Trophoblast cell (in vitro differentiated cells and primary cell): ENCODE data around the gene TADA1.

Experiments
- DNase-seq, 2 donors: peaks; one replicate each; pipeline ENCODE4 v3.0.0-alpha.2; 2016
- H2AFZ ChIP-seq: 2 replicates; pipeline ENCODE4 v1.6.1; 2013; ENCODE audit warnings: low read length, moderate library complexity, mild to moderate bottlenecking; ENCODE audit not compliant: insufficient read depth, poor library complexity
- H2AK5ac ChIP-seq: 2 replicates; pipeline ENCODE4 v1.6.1; 2013; ENCODE audit warnings: mild to moderate bottlenecking, low read length
- H2BK120ac ChIP-seq: 2 replicates; pipeline ENCODE4 v1.6.1; 2013; ENCODE audit warnings: low read length, mild to moderate bottlenecking, moderate library complexity; ENCODE audit not compliant: insufficient read depth, poor library complexity
- H2BK12ac ChIP-seq: 2 replicates; pipeline ENCODE4 v1.6.1; 2013; ENCODE audit warnings: mild to moderate bottlenecking, low read length, moderate library complexity
- H2BK5ac ChIP-seq: 2 replicates; pipeline ENCODE4 v1.6.1; 2013; ENCODE audit warnings: low read length, low read depth, moderate library complexity, mild to moderate bottlenecking; ENCODE audit not compliant: poor library complexity
- H3K14ac ChIP-seq: 2 replicates; pipeline ENCODE4 v1.6.1; 2013; ENCODE audit warnings: mild to moderate bottlenecking, low read length
- H3K18ac ChIP-seq: 2 replicates; pipeline ENCODE4 v1.6.1; 2013; ENCODE audit warnings: mild to moderate bottlenecking, low read length
- H3K23ac ChIP-seq: 2 replicates; pipeline ENCODE4 v1.6.1; 2013; ENCODE audit warnings: low read length
- H3K27ac ChIP-seq: 2 replicates; pipeline ENCODE4 v1.5.1; 2013; ENCODE audit warnings: low read depth, mild to moderate bottlenecking, inconsistent platforms, low read length, moderate library complexity
- H3K27me3 ChIP-seq: 2 replicates; pipeline ENCODE4 v1.6.1; 2013; ENCODE audit warnings: inconsistent platforms, mild to moderate bottlenecking, low read length, moderate library complexity; ENCODE audit not compliant: insufficient read depth
- H3K36me3 ChIP-seq, 2 experiments: 1 replicate in 1 of 2; 2 replicates in 1 of 2; pipeline ENCODE4 v1.6.1; 2013; ENCODE audit warnings: low read length in 2 of 2, mild to moderate bottlenecking in 2 of 2, moderate library complexity in 1 of 2; ENCODE audit not compliant: insufficient read depth in 2 of 2, control insufficient read depth in 1 of 2
- H3K4ac ChIP-seq: 2 replicates; pipeline ENCODE4 v1.6.1; 2013; ENCODE audit warnings: low read depth, mild to moderate bottlenecking, low read length, moderate library complexity
- H3K4me1 ChIP-seq, 2 experiments: 1 replicate in 1 of 2; 2 replicates in 1 of 2; pipeline ENCODE4 v1.6.1; 2013; ENCODE audit warnings: low read length in 2 of 2, mild to moderate bottlenecking in 2 of 2, moderate library complexity in 1 of 2; ENCODE audit not compliant: insufficient read depth in 2 of 2, control insufficient read depth in 1 of 2
- H3K4me2 ChIP-seq: 2 replicates; pipeline ENCODE4 v1.6.1; 2013; ENCODE audit warnings: inconsistent platforms, mild to moderate bottlenecking, low read length, moderate library complexity
- H3K4me3 ChIP-seq: 2 replicates; pipeline ENCODE4 v1.5.1; 2013; ENCODE audit warnings: mild to moderate bottlenecking, low read depth, low read length, inconsistent platforms
- H3K79me1 ChIP-seq: one replicate; pipeline ENCODE4 v1.6.1; 2013; ENCODE audit warnings: low read length
- H3K79me2 ChIP-seq: 2 replicates; pipeline ENCODE4 v1.6.1; 2013; ENCODE audit warnings: low read length, mild to moderate bottlenecking; ENCODE audit not compliant: control insufficient read depth, insufficient read depth, poor library complexity
- H3K9ac ChIP-seq: 2 replicates; pipeline ENCODE4 v1.6.1; 2013; ENCODE audit warnings: mild to moderate bottlenecking, low read length
- H3K9me3 ChIP-seq: 2 replicates; pipeline ENCODE4 v1.6.1; 2013; ENCODE audit warnings: low read depth, mild to moderate bottlenecking, control low read depth, inconsistent platforms, low read length; ENCODE audit not compliant: insufficient read depth
- H4K12ac ChIP-seq: 2 replicates; pipeline ENCODE4 v1.6.1; 2013; ENCODE audit warnings: low read depth, mild to moderate bottlenecking, low read length, moderate library complexity
- H4K8ac ChIP-seq: 2 replicates; pipeline ENCODE4 v1.6.1; 2013; ENCODE audit warnings: low read depth, mild to moderate bottlenecking, low read length, moderate library complexity
- H4K91ac ChIP-seq: one replicate; pipeline ENCODE4 v1.6.1; 2013; ENCODE audit warnings: low read depth, mild to moderate bottlenecking, low read length, moderate library complexity
- WGBS: extraction: QIAGEN DNeasy Blood & Tissue Kit; methylation state at CpG from one replicate; pipeline ENCODE4 v1.1.7; 2013; ENCODE audit warnings: missing lambda C conversion rate; ENCODE audit not compliant: insufficient read length, insufficient coverage; ENCODE audit errors: extremely low coverage; 5-methylcytosine and 5-hydroxymethylcytosine counted together

Gene TADA1

DNA sequence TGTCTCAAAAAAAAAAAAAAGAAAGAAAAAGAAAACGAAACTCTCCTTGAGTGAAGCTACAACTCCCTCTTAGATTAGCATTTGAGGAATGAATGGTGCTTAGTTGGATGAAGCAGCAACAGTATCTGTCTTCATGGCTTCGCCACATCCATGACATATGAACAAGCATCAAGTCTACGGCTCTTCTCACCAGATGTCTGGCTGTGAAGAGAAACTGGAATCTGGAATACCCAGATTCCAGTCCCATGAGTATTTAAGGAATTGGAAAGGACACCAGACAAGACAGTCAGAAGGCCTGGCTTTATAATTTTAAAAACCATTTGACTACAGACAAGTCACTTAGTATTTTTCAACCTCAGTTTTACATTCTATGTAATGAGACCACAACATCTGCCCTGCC lies 38.0 kb upstream of the TADA1 start:
- H3K36me3 ChIP-seq, result no peaks in the 10 kb centered on the region
- no peak overlapping the region for H2BK5ac ChIP-seq
- no peak overlapping the region for H2BK120ac ChIP-seq
- no peak overlapping the region for H3K14ac ChIP-seq
- H2AFZ ChIP-seq, result no peak overlapping the region
- no peak overlapping the region for H2BK12ac ChIP-seq
- no peak overlapping the region for H2AK5ac ChIP-seq
- peak; percentile 71 to 89 for DNase-seq
- H3K4ac ChIP-seq, result no peak overlapping the region
- no peak overlapping the region for H3K9ac ChIP-seq
- no peak overlapping the region for H3K4me2 ChIP-seq
- H3K9me3 ChIP-seq, result no peaks in the 10 kb centered on the region
- no peak overlapping the region for H3K4me3 ChIP-seq
- H3K79me1 ChIP-seq, result no peaks in the 10 kb centered on the region
- H3K4me1 ChIP-seq, result peaks cover 0 to 7% of the 10 kb centered on the region in 2 experiments
- H3K27me3 ChIP-seq, result no peaks in the 10 kb centered on the region
- H3K79me2 ChIP-seq, result no peaks in the 10 kb centered on the region
- H4K91ac ChIP-seq, result no peak overlapping the region
- H4K8ac ChIP-seq, result no peak overlapping the region
- no peak overlapping the region for H3K27ac ChIP-seq
- H3K23ac ChIP-seq, result no peak overlapping the region
- WGBS, result no CpG with 5 or more reads among the region's 3 CpGs
- no peak overlapping the region for H4K12ac ChIP-seq
- no peak overlapping the region for H3K18ac ChIP-seq

DNA sequence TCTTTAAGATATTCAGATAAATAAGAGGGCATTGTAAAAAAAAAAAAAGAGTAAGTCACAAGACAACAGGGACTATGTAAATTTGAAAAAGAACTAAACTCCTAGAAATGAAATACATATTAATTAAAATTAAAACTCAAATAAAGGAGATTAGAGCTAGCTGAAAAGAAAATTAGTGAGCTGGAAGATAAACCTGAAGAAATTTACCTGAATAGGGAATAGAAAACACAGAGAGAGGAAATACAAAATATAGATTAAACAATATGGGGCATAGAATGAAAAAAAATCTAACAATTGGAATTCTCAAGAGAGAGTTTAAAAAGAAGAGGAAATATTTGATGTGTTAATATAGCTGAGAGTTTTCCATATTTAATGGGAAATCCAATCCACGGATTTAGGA lies 35.6 kb upstream of the TADA1 start:
- Histone ChIP-seq H3K36me3 (no peaks in the 10 kb centered on the region), H3K27ac (no peak overlapping the region), H3K4me1 (peaks cover 0 to 11% of the 10 kb centered on the region in 2 experiments), H2AK5ac (no peak overlapping the region), H3K18ac (no peak overlapping the region), H3K23ac (no peak overlapping the region), H4K91ac (no peak overlapping the region), H3K9ac (no peak overlapping the region), H3K4ac (no peak overlapping the region), H3K14ac (no peak overlapping the region), H2BK120ac (no peak overlapping the region), H2BK5ac (no peak overlapping the region), H3K9me3 (peaks cover 2% of the 10 kb centered on the region), H2AFZ (no peak overlapping the region), H3K4me2 (no peak overlapping the region), H3K79me1 (peaks cover 8% of the 10 kb centered on the region), H3K79me2 (no peaks in the 10 kb centered on the region), H3K4me3 (no peak overlapping the region), H4K12ac (no peak overlapping the region), H3K27me3 (no peaks in the 10 kb centered on the region), H4K8ac (no peak overlapping the region), H2BK12ac (no peak overlapping the region)
- DNase-seq, result no peak
- WGBS, result no CpG with 5 or more reads among the region's 1 CpG

DNA sequence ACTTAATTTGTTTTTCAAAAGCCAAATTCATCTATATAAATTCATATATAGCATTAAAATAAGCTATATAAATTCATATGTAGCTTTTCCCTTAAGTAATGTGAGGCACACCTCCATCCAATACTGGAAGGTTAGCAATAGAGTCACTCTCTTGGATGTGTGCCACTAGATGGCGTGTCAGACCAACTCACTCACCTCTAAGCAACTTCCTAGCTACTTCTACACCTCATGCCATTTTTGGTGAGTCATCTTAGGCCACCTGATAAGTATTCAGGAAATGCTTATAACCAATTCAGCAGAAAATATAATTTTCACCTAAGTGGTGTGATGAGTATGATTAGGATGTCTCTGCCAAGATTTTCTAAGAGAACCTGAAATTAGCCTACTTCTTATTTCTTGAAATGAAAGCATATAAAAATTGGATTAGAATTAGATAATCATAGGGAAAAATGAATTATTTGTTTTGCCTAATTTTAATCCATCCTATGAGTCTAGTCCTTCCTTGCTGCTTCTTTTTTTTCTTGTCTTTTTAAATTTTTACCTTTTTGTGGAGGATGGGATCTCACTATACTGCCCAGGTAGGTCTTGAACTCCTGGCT lies 34.4 kb upstream of the TADA1 start:
- Histone ChIP-seq H4K12ac (no peak overlapping the region), H3K4me2 (no peak overlapping the region), H3K9me3 (peaks cover 2% of the 10 kb centered on the region), H2BK12ac (no peak overlapping the region), H3K4me3 (no peak overlapping the region), H4K8ac (no peak overlapping the region), H3K18ac (no peak overlapping the region), H2BK5ac (no peak overlapping the region), H3K14ac (no peak overlapping the region), H2AFZ (no peak overlapping the region), H2BK120ac (no peak overlapping the region), H3K79me2 (no peaks in the 10 kb centered on the region), H3K23ac (no peak overlapping the region), H2AK5ac (no peak overlapping the region), H3K9ac (no peak overlapping the region), H3K36me3 (no peaks in the 10 kb centered on the region), H3K79me1 (peaks cover 13% of the 10 kb centered on the region), H3K4me1 (peaks cover 0 to 14% of the 10 kb centered on the region in 2 experiments), H3K27me3 (no peaks in the 10 kb centered on the region), H4K91ac (no peak overlapping the region), H3K27ac (no peak overlapping the region), H3K4ac (no peak overlapping the region)
- peak; percentile 91 to 95 for DNase-seq
- no CpG with 5 or more reads among the region's 1 CpG for WGBS

DNA sequence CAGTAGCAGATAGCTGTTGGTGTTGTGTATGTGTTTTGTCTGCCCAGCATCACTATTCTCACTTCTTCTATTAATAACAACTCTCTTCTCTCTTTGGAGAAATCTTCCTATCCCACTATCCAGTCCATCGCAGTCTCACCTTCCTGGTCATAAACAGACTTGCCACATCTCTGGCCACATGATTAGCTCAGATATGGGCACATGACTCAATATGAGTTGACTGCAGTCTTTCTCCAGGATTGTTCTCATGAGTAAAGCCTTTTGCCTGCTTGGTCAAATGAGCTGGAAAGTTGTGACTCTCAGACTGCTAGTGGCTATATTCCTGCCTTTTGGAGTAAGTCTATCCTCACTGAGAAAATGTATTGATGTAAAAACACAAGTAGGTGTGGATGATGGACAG lies 32.9 kb upstream of the TADA1 start:
- H4K12ac ChIP-seq, result no peak overlapping the region
- peaks cover 0 to 10% of the 10 kb centered on the region in 2 experiments for H3K4me1 ChIP-seq
- no peak overlapping the region for H2BK12ac ChIP-seq
- H3K9me3 ChIP-seq, result peaks cover 2% of the 10 kb centered on the region
- H3K18ac ChIP-seq, result no peak overlapping the region
- no peaks in the 10 kb centered on the region for H3K27me3 ChIP-seq
- no peak overlapping the region for H2AK5ac ChIP-seq
- H3K4me2 ChIP-seq, result no peak overlapping the region
- no peak overlapping the region for H2BK5ac ChIP-seq
- peaks cover 17% of the 10 kb centered on the region for H3K79me1 ChIP-seq
- H3K27ac ChIP-seq, result peak overlapping the region; percentile 61
- H3K79me2 ChIP-seq, result no peaks in the 10 kb centered on the region
- no peak overlapping the region for H4K8ac ChIP-seq
- no peaks in the 10 kb centered on the region for H3K36me3 ChIP-seq
- no peak overlapping the region for H3K14ac ChIP-seq
- H2AFZ ChIP-seq, result no peak overlapping the region
- no peak overlapping the region for H2BK120ac ChIP-seq
- H3K23ac ChIP-seq, result no peak overlapping the region
- WGBS, result no CpG with 5 or more reads among the region's 1 CpG
- no peak overlapping the region for H3K4me3 ChIP-seq
- H3K9ac ChIP-seq, result no peak overlapping the region
- no peak overlapping the region for H3K4ac ChIP-seq
- H4K91ac ChIP-seq, result no peak overlapping the region
- DNase-seq, result peak; percentile 84 to 88
